K562 (cell line): Measurements from ENCODE around the gene ANTKMT. TPM values are rescaled to one million over a fixed set of nuclear protein-coding genes. Genes with fewer than 3 reads are reported as not detected.
A peak's percentile ranks its signal among the peaks of the same experiment; 100 is the strongest.

Source experiments
- CEBPG ChIP-seq, 3 experiments: fragments of 200-800 bp in 1 of 3; sonication (Bioruptor generic) in 1 of 3; sonication (generic) in 1 of 3; formaldehyde crosslinking in 1 of 3; IDR thresholded peaks in 2 of 3; conservative IDR thresholded peaks in 1 of 3; 2 replicates each; pipeline versions ENCODE4 v1.6.1 to v1.8.0; 2016 to 2022; ENCODE audit warnings: missing compliant biosample characterization in 2 of 3, missing genetic modification characterization in 2 of 3, mild to moderate bottlenecking in 1 of 3, missing genetic modification reagents in 1 of 3
- ELF1 ChIP-seq: fragments of 200-800 bp; sonication (Bioruptor generic); IDR thresholded peaks from 2 replicates; pipeline ENCODE4 v1.6.1; 2016; ENCODE audit warnings: missing genetic modification characterization, missing compliant biosample characterization
- FOXA3 ChIP-seq, 2 experiments: fragments of 450-650 bp in 1 of 2; sonication (generic) in 1 of 2; formaldehyde crosslinking; IDR thresholded peaks in 1 of 2; conservative IDR thresholded peaks in 1 of 2; 2 replicates each; pipeline versions ENCODE4 v1.4.0 to v1.8.0; 2020 to 2022; ENCODE audit warnings: mild to moderate bottlenecking in 2 of 2, missing genetic modification reagents in 1 of 2
- FOXM1 ChIP-seq, 2 experiments: fragments of 450-650 bp in 1 of 2; sonication (generic) in 1 of 2; formaldehyde crosslinking in 1 of 2; IDR thresholded peaks; 2 replicates each; pipeline versions ENCODE4 v1.6.1 to v1.9.0; 2017 to 2022; ENCODE audit warnings: low read depth in 2 of 2, mild to moderate bottlenecking in 2 of 2, missing genetic modification reagents in 1 of 2, moderate library complexity in 1 of 2
- FOXP1 ChIP-seq: sonication (generic); formaldehyde crosslinking; IDR thresholded peaks from 2 replicates; pipeline ENCODE4 v1.8.0; 2022; ENCODE audit warnings: mild to moderate bottlenecking, missing genetic modification reagents
- MAFG ChIP-seq: fragments of 450-650 bp; conservative IDR thresholded peaks from 2 replicates; pipeline ENCODE4 v1.6.1; 2016; ENCODE audit warnings: missing genetic modification characterization, missing compliant biosample characterization
- PBX2 ChIP-seq, 2 experiments: IDR thresholded peaks in 1 of 2; conservative IDR thresholded peaks in 1 of 2; 2 replicates each; pipeline ENCODE4 v1.6.1; 2016; ENCODE audit warnings: low read depth in 2 of 2, mild to moderate bottlenecking in 1 of 2, missing compliant biosample characterization in 1 of 2, missing genetic modification characterization in 1 of 2, moderate library complexity in 1 of 2
- PKNOX1 ChIP-seq: fragments of 450-650 bp; IDR thresholded peaks from 2 replicates; pipeline ENCODE4 v1.6.1; 2016
- ZKSCAN3 ChIP-seq: fragments of 250-450 bp; sonication (Bioruptor Pico); IDR thresholded peaks from 2 replicates; pipeline ENCODE4 v1.4.0; 2020
- ZZZ3 ChIP-seq: fragments of 450-650 bp; IDR thresholded peaks from 2 replicates; pipeline ENCODE4 v1.6.1; 2016; ENCODE audit warnings: antibody characterized with exemption, mild to moderate bottlenecking, moderate library complexity
- polyA plus RNA-seq, 8 experiments: library from polyadenylated mRNA; depleted of rRNA in 4 of 8; stranded (reverse) in 5 of 8; unstranded in 3 of 8; fragments of >200 nt; fragmentation: Nextera tagmentation in 2 of 8; fragmentation: Illumina TruSeq in 1 of 8; extraction: Ambion mirVana in 2 of 8; extraction: Trizol in 1 of 8; gene quantifications; 2 replicates each; pipeline versions ENCODE4 v1.2.1 to v1.2.3, GENCODE V29; 2011 to 2014; ENCODE audit warnings: inconsistent platforms in 1 of 8, missing spikeins in 1 of 8
- total RNA-seq, 7 experiments: library from RNA; depleted of rRNA in 6 of 7; stranded (reverse); fragments of >200 nt in 6 of 7; fragmentation: Illumina TruSeq in 2 of 7; extraction: Trizol in 2 of 7; gene quantifications; 2 replicates each; pipeline versions ENCODE4 v1.2.1 to v1.2.3, GENCODE V29; 2011 to 2021; ENCODE audit warnings: low replicate concordance in 1 of 7
- TF ChIP-seq, protein P1 (sequence below), 2 experiments: fragments of 450-650 bp in 1 of 2; sonication (generic) in 1 of 2; formaldehyde crosslinking in 1 of 2; IDR thresholded peaks; 2 replicates each; pipeline versions ENCODE4 v1.7.1 to v1.9.0; 2016 to 2022; ENCODE audit warnings: inconsistent platforms in 1 of 2, mild to moderate bottlenecking in 1 of 2, missing genetic modification reagents in 1 of 2

ANTKMT gene
- total and polyA plus RNA-seq, 9 of the 15 experiments (the other 6 are each of a cell fraction or from before 2014, with no cell fraction given): 0.58 to 217 (median 19.1) TPM

- TF ChIP-seq FOXP1: 0 out of 2 replicates have a peak, but pooled peaks have one; percentile 88
- TF ChIP-seq ZZZ3: no peak
- TF ChIP-seq, protein P1, sequence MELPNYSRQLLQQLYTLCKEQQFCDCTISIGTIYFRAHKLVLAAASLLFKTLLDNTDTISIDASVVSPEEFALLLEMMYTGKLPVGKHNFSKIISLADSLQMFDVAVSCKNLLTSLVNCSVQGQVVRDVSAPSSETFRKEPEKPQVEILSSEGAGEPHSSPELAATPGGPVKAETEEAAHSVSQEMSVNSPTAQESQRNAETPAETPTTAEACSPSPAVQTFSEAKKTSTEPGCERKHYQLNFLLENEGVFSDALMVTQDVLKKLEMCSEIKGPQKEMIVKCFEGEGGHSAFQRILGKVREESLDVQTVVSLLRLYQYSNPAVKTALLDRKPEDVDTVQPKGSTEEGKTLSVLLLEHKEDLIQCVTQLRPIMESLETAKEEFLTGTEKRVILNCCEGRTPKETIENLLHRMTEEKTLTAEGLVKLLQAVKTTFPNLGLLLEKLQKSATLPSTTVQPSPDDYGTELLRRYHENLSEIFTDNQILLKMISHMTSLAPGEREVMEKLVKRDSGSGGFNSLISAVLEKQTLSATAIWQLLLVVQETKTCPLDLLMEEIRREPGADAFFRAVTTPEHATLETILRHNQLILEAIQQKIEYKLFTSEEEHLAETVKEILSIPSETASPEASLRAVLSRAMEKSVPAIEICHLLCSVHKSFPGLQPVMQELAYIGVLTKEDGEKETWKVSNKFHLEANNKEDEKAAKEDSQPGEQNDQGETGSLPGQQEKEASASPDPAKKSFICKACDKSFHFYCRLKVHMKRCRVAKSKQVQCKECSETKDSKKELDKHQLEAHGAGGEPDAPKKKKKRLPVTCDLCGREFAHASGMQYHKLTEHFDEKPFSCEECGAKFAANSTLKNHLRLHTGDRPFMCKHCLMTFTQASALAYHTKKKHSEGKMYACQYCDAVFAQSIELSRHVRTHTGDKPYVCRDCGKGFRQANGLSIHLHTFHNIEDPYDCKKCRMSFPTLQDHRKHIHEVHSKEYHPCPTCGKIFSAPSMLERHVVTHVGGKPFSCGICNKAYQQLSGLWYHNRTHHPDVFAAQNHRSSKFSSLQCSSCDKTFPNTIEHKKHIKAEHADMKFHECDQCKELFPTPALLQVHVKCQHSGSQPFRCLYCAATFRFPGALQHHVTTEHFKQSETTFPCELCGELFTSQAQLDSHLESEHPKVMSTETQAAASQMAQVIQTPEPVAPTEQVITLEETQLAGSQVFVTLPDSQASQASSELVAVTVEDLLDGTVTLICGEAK (IDR thresholded peaks at IDR 0.05): peak; percentile 42; the same call in 1 of the 2 replicates
- TF ChIP-seq, protein P1 (CRISPR knock-in tag; IDR thresholded peaks at IDR 0.05): no peak
- TF ChIP-seq ZKSCAN3: no peak
- TF ChIP-seq PKNOX1: no peak; the same call in 1 of the 2 replicates
- TF ChIP-seq ELF1 (tag): peak; percentile 100
- TF ChIP-seq PBX2 (CRISPR knock-in tag; IDR thresholded peaks at IDR 0.05; ENCODE audit: low read depth): no peak
- TF ChIP-seq PBX2 (tag; conservative IDR thresholded peaks at IDR 0.05; ENCODE audit: low read depth): no peak
- peak; percentile 50; the same call in 1 of the 2 replicates for TF ChIP-seq CEBPG (CRISPR knock-in tag; IDR thresholded peaks at IDR 0.05)
- no peak for TF ChIP-seq CEBPG (tag; conservative IDR thresholded peaks at IDR 0.05 in 1 of 2, IDR thresholded peaks at IDR 0.05 in 1 of 2)
- no peak for TF ChIP-seq FOXM1 (IDR thresholded peaks at IDR 0.05; ENCODE audit: low read depth)
- TF ChIP-seq FOXM1 (CRISPR knock-in tag; IDR thresholded peaks at IDR 0.05; ENCODE audit: low read depth): no peak
- TF ChIP-seq MAFG (tag): no peak
- TF ChIP-seq FOXA3 (CRISPR knock-in tag; conservative IDR thresholded peaks at IDR 0.05 in 1 of 2, IDR thresholded peaks at IDR 0.05 in 1 of 2): peak in 1 of 2 experiments; percentile 54; a peak in 1 of 4 replicates
Measured at GRCh38 chr16:740764-741505, 20.0 kb downstream of the ANTKMT start, which contains the start of gene CIAO3 (continued).
